ENCODE data around the gene PDCD1. TPM values are rescaled to one million over a fixed set of nuclear protein-coding genes. Genes with fewer than 3 reads are reported as not detected.
A peak's percentile ranks its signal among the peaks of the same experiment; 100 is the strongest.

Gene PDCD1
- total RNA-seq, 4 donors from 2014 or later = 0.37 to 4.8 (median 0.68) TPM

- DNase-seq (ENCODE audit: low spot score) = no peak
- TF ChIP-seq, protein P1, sequence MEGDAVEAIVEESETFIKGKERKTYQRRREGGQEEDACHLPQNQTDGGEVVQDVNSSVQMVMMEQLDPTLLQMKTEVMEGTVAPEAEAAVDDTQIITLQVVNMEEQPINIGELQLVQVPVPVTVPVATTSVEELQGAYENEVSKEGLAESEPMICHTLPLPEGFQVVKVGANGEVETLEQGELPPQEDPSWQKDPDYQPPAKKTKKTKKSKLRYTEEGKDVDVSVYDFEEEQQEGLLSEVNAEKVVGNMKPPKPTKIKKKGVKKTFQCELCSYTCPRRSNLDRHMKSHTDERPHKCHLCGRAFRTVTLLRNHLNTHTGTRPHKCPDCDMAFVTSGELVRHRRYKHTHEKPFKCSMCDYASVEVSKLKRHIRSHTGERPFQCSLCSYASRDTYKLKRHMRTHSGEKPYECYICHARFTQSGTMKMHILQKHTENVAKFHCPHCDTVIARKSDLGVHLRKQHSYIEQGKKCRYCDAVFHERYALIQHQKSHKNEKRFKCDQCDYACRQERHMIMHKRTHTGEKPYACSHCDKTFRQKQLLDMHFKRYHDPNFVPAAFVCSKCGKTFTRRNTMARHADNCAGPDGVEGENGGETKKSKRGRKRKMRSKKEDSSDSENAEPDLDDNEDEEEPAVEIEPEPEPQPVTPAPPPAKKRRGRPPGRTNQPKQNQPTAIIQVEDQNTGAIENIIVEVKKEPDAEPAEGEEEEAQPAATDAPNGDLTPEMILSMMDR (IDR thresholded peaks at IDR 0.05) = no peak
- ATAC-seq (ENCODE audit: low FRiP score) = no peak
Measured at GRCh38 chr2:241893265-241893664, 34.6 kb upstream of the PDCD1 start.

DNA sequence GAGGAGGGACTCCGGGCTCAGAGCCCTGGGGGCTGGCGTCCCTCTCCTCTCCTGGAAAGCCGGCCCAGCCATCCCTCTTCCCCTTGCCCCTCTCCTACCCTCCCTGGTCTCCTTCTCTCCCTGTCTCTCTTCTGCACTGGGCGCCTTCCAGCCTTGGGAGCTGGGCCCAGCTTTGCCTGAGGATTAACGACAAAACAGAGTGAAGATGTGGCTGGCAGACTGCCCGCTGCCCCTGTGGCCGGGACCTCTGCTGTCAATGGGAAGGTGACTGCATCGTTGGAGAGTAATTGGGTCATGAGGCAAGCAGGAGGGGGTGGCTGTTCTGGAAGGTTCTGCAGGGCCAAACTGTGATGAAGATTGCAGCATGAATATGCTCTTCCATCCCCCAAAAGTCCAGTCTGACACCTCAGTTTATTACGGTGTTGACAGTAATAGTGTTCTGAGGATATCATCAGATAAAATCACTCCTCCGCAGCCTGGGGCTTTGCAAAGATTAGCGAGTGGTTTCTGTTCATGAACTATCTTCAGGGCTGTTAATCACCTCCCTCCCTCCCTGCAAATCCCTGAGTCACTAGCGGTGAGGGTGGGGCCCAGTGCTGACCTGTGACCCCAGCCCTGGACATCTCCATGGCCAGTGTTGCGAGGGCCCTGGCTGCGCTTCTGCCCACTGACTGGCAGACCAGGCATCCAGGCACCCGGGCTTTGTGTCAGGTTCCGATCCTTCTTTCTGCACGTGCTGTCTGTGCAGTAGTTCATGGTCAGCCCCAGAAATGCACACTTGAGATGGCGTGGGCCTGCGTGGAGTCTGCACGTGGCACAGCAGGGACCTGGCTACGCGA, 33.8 kb upstream of the PDCD1 start:
- ATAC-seq (ENCODE audit: low FRiP score) (peak; percentile 31), DNase-seq (ENCODE audit: low spot score) (no peak)
- TF ChIP-seq, protein P1 (IDR thresholded peaks at IDR 0.05) = no peak

DNA sequence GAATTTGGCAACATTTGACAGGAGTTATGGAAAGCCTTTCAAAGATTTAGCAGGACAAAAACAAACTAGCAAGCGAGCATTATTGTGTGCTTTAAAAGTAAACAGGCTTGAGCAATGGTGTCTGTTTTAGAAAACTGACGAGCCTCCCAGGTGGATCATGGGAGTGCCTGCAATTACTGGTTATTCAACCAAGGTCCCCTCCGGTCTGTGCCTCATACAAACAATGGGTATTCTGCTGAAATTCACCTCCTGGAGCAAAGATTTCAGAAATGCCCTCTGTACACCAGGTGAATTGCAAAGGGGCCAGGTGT, 33.2 kb upstream of the PDCD1 start:
- TF ChIP-seq, protein P1 (IDR thresholded peaks at IDR 0.05) = no peak
- no peak for ATAC-seq (ENCODE audit: low FRiP score)
- no peak for DNase-seq (ENCODE audit: low spot score)

- no peak for ATAC-seq (ENCODE audit: low FRiP score)
- no peak for DNase-seq (ENCODE audit: low spot score)
- TF ChIP-seq, protein P1 (IDR thresholded peaks at IDR 0.05) = no peak
Measured at GRCh38 chr2:241891315-241891987, 32.8 kb upstream of the PDCD1 start.

- no peak for ATAC-seq (ENCODE audit: low FRiP score)
- no peak for DNase-seq (ENCODE audit: low spot score)
- TF ChIP-seq, protein P1 (IDR thresholded peaks at IDR 0.05) = no peak
Measured at GRCh38 chr2:241890524-241891235, 32.0 kb upstream of the PDCD1 start.

- ATAC-seq (ENCODE audit: low FRiP score) (no peak), DNase-seq (ENCODE audit: low spot score) (no peak)
- TF ChIP-seq, protein P1 (IDR thresholded peaks at IDR 0.05) = no peak
Measured at GRCh38 chr2:241888641-241889040, 29.9 kb upstream of the PDCD1 start.

Measured in omental fat pad (tissue), 4 donors.